Bronchial epithelial cell (primary cell): ENCODE data around the gene LIG3. TPM values are rescaled to one million over a fixed set of nuclear protein-coding genes. Genes with fewer than 3 reads are reported as not detected.

Experiments
- DNase-seq: peaks from one replicate; pipeline ENCODE4 v3.0.0-alpha.2; 2010; ENCODE audit warnings: low read depth
- FAIRE-seq: peaks from 2 replicates; lab custom pipeline; 2011; peaks lifted over from hg19 to GRCh38; lab: Jason Lieb, UNC
- H3K27me3 ChIP-seq: 2 replicates; pipeline ENCODE4 v1.5.1; 2011; ENCODE audit warnings: low read length; ENCODE audit not compliant: control insufficient read depth, insufficient read depth
- H3K36me3 ChIP-seq: 2 replicates; pipeline ENCODE4 v1.5.1; 2011; ENCODE audit warnings: low read length; ENCODE audit not compliant: control insufficient read depth, insufficient read depth
- H3K4me3 ChIP-seq: 2 replicates; pipeline ENCODE4 v1.5.1; 2011; ENCODE audit warnings: mild to moderate bottlenecking, low read depth, low read length, control low read depth
- CTCF ChIP-seq: IDR thresholded peaks from 2 replicates; pipeline ENCODE4 v1.5.1; 2011; ENCODE audit warnings: mild to moderate bottlenecking, moderate library complexity, low read length, control low read depth, inconsistent platforms; ENCODE audit not compliant: insufficient read depth, severe bottlenecking
- total RNA-seq: library from RNA; depleted of rRNA; stranded (reverse); fragments of >200 nt; gene quantifications from 2 replicates; pipeline ENCODE4 v1.2.1, GENCODE V29; 2014

Gene LIG3
- total RNA-seq, 1 donor from 2014 or later, result 39.5 TPM

- H3K27me3 ChIP-seq, result no peaks in the 10 kb centered on the region
- FAIRE-seq (no peak), DNase-seq (no peak)
- no peak overlapping the region for H3K4me3 ChIP-seq
- peaks cover 18% of the 10 kb centered on the region for H3K36me3 ChIP-seq
- TF ChIP-seq CTCF, result no peak
These were observed 8.3 kb downstream of the LIG3 start for GRCh38 chr17:34988644-34989043.

GRCh38 chr17:34989473-34989872, 9.2 kb downstream of the LIG3 start:
- Histone ChIP-seq H3K27me3 (no peaks in the 10 kb centered on the region), H3K4me3 (no peak overlapping the region), H3K36me3 (peaks cover 18% of the 10 kb centered on the region)
- DNase-seq (no peak), FAIRE-seq (no peak)
- TF ChIP-seq CTCF, result no peak

GRCh38 chr17:34990921-34991365, 10.6 kb downstream of the LIG3 start:
- H3K36me3 ChIP-seq, result peaks cover 19% of the 10 kb centered on the region
- TF ChIP-seq CTCF, result no peak
- H3K4me3 ChIP-seq, result no peak overlapping the region
- no peaks in the 10 kb centered on the region for H3K27me3 ChIP-seq
- FAIRE-seq (no peak), DNase-seq (no peak)

- DNase-seq (no peak), FAIRE-seq (no peak)
- Histone ChIP-seq H3K36me3 (peaks cover 20% of the 10 kb centered on the region), H3K4me3 (no peak overlapping the region), H3K27me3 (no peaks in the 10 kb centered on the region)
- no peak for TF ChIP-seq CTCF
These were observed 11.3 kb downstream of the LIG3 start for GRCh38 chr17:34991606-34992005.

- TF ChIP-seq CTCF, result no peak
- Histone ChIP-seq H3K4me3 (no peak overlapping the region), H3K36me3 (peaks cover 18% of the 10 kb centered on the region), H3K27me3 (no peaks in the 10 kb centered on the region)
- FAIRE-seq (no peak), DNase-seq (no peak)
These were observed 12.7 kb downstream of the LIG3 start for GRCh38 chr17:34993031-34993430.
